Cardiac fibroblast (primary cell): ENCODE results near the gene KL.

Source experiments
- DNase-seq, 2 donors: peaks; one replicate each; pipeline versions ENCODE4 v3.0.0 to v3.0.0-alpha.2; 2010; ENCODE audit warnings: low read depth in 2 of 2
- H3K4me3 ChIP-seq, 2 donors: replicated peaks in 1 of 2; 1 replicate in 1 of 2; 2 replicates in 1 of 2; pipeline ENCODE4 v1.5.1; 2011; ENCODE audit warnings: low read depth in 2 of 2, low read length in 2 of 2, mild to moderate bottlenecking in 2 of 2, moderate library complexity in 1 of 2
- CTCF ChIP-seq: IDR thresholded peaks from one replicate; pipeline ENCODE4 v1.5.1; 2011; ENCODE audit warnings: low read depth, mild to moderate bottlenecking, low read length, inconsistent platforms

Gene KL

DNA sequence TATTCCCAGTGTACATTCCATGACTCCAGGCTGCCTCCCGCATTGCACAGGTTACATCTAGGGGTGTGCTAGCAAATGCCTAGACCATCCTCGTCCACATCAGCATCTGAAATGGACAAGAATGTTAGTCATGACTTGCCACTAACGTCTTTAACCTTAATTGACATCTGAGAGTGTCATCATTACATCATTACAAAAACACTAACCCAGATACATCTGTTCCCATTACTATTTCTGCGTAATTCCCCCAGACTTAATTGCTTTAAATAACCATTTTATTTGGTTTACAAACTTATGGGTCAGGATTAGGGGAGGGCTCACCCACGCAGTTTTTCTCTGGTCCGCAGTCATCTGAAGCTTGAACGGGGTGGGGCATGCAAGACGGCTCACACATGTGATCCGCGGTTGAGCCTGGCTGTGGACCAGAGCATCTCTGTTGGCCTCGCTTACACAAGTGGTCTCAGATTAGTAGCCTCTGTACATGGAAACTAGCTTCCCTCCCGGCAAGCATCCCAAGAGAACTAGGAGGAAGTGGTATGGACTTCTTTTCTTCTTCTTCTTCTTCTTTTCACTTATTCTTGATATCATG, 15.9 kb downstream of the KL start:
- DNase-seq, result peak in 1 of 2 donors; percentile 37
- no peak for TF ChIP-seq CTCF
- no peak overlapping the region for H3K4me3 ChIP-seq

GRCh38 chr13:33033051-33033812, 17.0 kb downstream of the KL start:
- no peak for TF ChIP-seq CTCF
- no peak overlapping the region for H3K4me3 ChIP-seq
- no peak for DNase-seq

DNA sequence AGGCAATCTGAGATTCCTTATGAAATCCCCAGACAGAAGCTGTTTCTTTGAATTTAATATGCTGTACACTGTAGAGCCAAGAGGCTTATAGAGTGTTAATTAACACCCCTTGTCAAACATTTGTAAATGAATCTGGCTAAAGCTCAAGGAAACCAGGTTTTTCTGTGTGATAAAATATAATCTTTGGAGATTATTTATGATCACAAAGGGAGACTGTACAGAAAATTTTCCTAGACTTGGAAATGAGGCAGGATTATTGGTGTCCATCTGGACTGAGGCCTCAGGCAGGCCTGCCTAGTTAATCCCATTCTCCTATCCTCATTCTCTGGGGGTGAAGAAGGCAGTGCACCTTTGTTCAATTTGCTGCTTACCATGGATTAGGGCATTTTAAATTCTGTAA, 17.8 kb downstream of the KL start:
- TF ChIP-seq CTCF, result no peak
- H3K4me3 ChIP-seq, result no peak overlapping the region
- DNase-seq, result no peak

GRCh38 chr13:33034882-33035520, 18.8 kb downstream of the KL start:
- no peak for TF ChIP-seq CTCF
- no peak for DNase-seq
- no peak overlapping the region for H3K4me3 ChIP-seq

DNA sequence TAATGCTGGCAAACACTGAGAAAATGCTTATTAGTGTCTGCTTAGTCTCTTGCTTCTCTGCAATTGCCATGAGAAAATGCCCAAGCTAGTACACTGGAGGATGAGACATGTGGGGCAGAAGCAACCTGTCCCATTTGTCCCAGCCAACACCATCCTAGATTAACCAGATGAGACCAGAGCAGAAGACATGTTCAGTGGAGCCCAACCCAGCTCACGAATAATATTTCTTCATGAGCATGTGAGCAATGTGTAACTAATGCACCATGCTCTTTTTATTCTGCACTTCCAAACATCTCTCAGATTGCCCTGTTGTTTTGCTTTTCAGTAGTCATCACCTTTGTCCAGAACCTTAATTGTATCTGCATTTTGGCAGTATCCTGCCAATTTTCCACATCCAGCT, 21.4 kb downstream of the KL start:
- H3K4me3 ChIP-seq, result no peak overlapping the region
- DNase-seq, result no peak
- TF ChIP-seq CTCF, result no peak

DNA sequence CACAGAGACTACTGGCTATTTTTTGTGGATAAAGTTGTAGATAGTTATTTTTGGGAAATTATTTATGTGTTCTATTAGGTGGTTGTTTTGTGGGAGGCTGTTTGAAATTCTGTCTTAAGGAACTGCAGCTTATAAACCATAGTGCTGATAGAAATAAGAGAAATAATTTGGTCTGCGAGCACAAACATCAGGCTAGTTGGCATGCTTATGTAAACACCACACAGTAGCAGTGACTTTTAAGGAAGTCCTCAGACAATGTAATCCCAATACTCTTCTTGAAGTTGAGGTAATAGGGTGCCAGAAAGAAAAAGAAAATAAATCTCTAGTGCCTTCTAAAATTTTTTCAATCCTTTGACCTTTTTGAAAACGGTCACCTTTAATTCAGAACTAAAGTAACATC, 23.9 kb downstream of the KL start:
- no peak for TF ChIP-seq CTCF
- no peak overlapping the region for H3K4me3 ChIP-seq
- no peak for DNase-seq
